Endothelial cell (in vitro differentiated cells): ENCODE measurements around the gene WDFY4. TPM values are rescaled to one million over a fixed set of nuclear protein-coding genes. Genes with fewer than 3 reads are reported as not detected.

ENCODE experiments used
- DNase-seq: peaks from one replicate; pipeline ENCODE4 v3.0.0; 2021; ENCODE audit warnings: low spot score
- H3K27ac Mint-ChIP-seq: one replicate; pipeline ENCODE4 v1.8.0; 2021; ENCODE audit warnings: mixed read lengths, inconsistent platforms; ENCODE audit not compliant: unreplicated experiment
- H3K27me3 Mint-ChIP-seq: one replicate; pipeline ENCODE4 v1.8.0; 2021; ENCODE audit warnings: mild to moderate bottlenecking, moderate library complexity, mixed read lengths, inconsistent platforms; ENCODE audit not compliant: unreplicated experiment
- H3K36me3 Mint-ChIP-seq: one replicate; pipeline ENCODE4 v1.8.0; 2021; ENCODE audit warnings: mild to moderate bottlenecking, low read depth, mixed read lengths, inconsistent platforms; ENCODE audit not compliant: unreplicated experiment
- H3K4me1 Mint-ChIP-seq: one replicate; pipeline ENCODE4 v1.8.0; 2021; ENCODE audit warnings: mild to moderate bottlenecking, mixed read lengths, inconsistent platforms; ENCODE audit not compliant: unreplicated experiment
- H3K4me3 Mint-ChIP-seq: one replicate; pipeline ENCODE4 v1.8.0; 2021; ENCODE audit warnings: mild to moderate bottlenecking, mixed read lengths, inconsistent platforms; ENCODE audit not compliant: unreplicated experiment
- H3K9me3 Mint-ChIP-seq: one replicate; pipeline ENCODE4 v1.8.0; 2021; ENCODE audit warnings: mixed read lengths, inconsistent platforms; ENCODE audit not compliant: unreplicated experiment
- CTCF ChIP-seq: fragments of 200-600 bp; sonication (generic); IDR thresholded peaks from one replicate; pipeline ENCODE4 v1.5.0; 2021; ENCODE audit warnings: antibody characterized with exemption; ENCODE audit not compliant: unreplicated experiment
- total RNA-seq: library from RNA; stranded (reverse); fragmentation: NEBNext Ultra II Directional; extraction: Animal tissue kit (Norgen Biotek cat#: 25700); gene quantifications from one replicate; pipeline ENCODE4 v1.2.1, GENCODE V29; 2021; ENCODE audit not compliant: unreplicated experiment

The WDFY4 gene
- total RNA-seq, 1 donor from 2014 or later: 0.54 TPM

GRCh38 chr10:48811461-48811860, 126.8 kb downstream of the WDFY4 start:
- no peaks in the 10 kb centered on the region for H3K4me1 Mint-ChIP-seq
- no peak for TF ChIP-seq CTCF
- H3K27me3 Mint-ChIP-seq: no peaks in the 10 kb centered on the region
- H3K36me3 Mint-ChIP-seq: no peaks in the 10 kb centered on the region
- no peaks in the 10 kb centered on the region for H3K9me3 Mint-ChIP-seq
- H3K27ac Mint-ChIP-seq: no peak overlapping the region
- H3K4me3 Mint-ChIP-seq: no peak overlapping the region
- no peak for DNase-seq

- H3K4me1 Mint-ChIP-seq: no peaks in the 10 kb centered on the region
- DNase-seq: no peak
- H3K36me3 Mint-ChIP-seq: no peaks in the 10 kb centered on the region
- peaks cover 1% of the 10 kb centered on the region for H3K27me3 Mint-ChIP-seq
- H3K4me3 Mint-ChIP-seq: no peak overlapping the region
- TF ChIP-seq CTCF: no peak
- no peak overlapping the region for H3K27ac Mint-ChIP-seq
- H3K9me3 Mint-ChIP-seq: no peaks in the 10 kb centered on the region
Measured at GRCh38 chr10:48811917-48812316, 127.2 kb downstream of the WDFY4 start.

- Mint-ChIP-seq H3K27me3 (peaks cover 1% of the 10 kb centered on the region), H3K4me3 (no peak overlapping the region), H3K9me3 (no peaks in the 10 kb centered on the region), H3K36me3 (no peaks in the 10 kb centered on the region), H3K27ac (no peak overlapping the region), H3K4me1 (peaks cover 5% of the 10 kb centered on the region)
- DNase-seq: no peak
- no peak for TF ChIP-seq CTCF
Measured at GRCh38 chr10:48813291-48813690, 128.6 kb downstream of the WDFY4 start.

- H3K4me1 Mint-ChIP-seq: peaks cover 5% of the 10 kb centered on the region
- no peak overlapping the region for H3K27ac Mint-ChIP-seq
- no peaks in the 10 kb centered on the region for H3K36me3 Mint-ChIP-seq
- TF ChIP-seq CTCF: no peak
- H3K27me3 Mint-ChIP-seq: peaks cover 1% of the 10 kb centered on the region
- no peaks in the 10 kb centered on the region for H3K9me3 Mint-ChIP-seq
- no peak for DNase-seq
- no peak overlapping the region for H3K4me3 Mint-ChIP-seq
Measured at GRCh38 chr10:48813825-48814224, 129.2 kb downstream of the WDFY4 start.

GRCh38 chr10:48814933-48815332, 130.3 kb downstream of the WDFY4 start:
- TF ChIP-seq CTCF: no peak
- DNase-seq: no peak
- Mint-ChIP-seq H3K36me3 (no peaks in the 10 kb centered on the region), H3K9me3 (no peaks in the 10 kb centered on the region), H3K27me3 (peaks cover 1% of the 10 kb centered on the region), H3K27ac (no peak overlapping the region), H3K4me1 (peaks cover 5% of the 10 kb centered on the region), H3K4me3 (no peak overlapping the region)
